SK-N-SH (cell line): ENCODE measurements around the gene SLC38A6. TPM values are rescaled to one million over a fixed set of nuclear protein-coding genes. Genes with fewer than 3 reads are reported as not detected.

Source experiments
- CTCF ChIA-PET: fragments of 300-600, 350-600 bp; formaldehyde crosslinking; extraction: SDS; loops from one replicate; lab custom pipeline; 2021; lab: Yijun Ruan, JAX
- POLR2A ChIA-PET: fragments of 350-600 bp; sonication (Branson Sonifier 250); formaldehyde crosslinking; extraction: SDS; loops from one replicate; lab custom pipeline; 2020; ENCODE audit warnings: antibody characterized with exemption, inconsistent platforms; lab: Yijun Ruan, JAX
- DNase-seq: peaks from one replicate; pipeline ENCODE4 v3.0.0; 2012
- H2AFZ ChIP-seq: fragments of 200-600 bp; sonication (generic); 2 replicates; pipeline ENCODE4 v1.8.1; 2016; ENCODE audit warnings: antibody characterized with exemption, mild to moderate bottlenecking, low read depth
- H3F3A ChIP-seq: fragments of 200-600 bp; sonication (generic); replicated peaks from 2 replicates; pipeline ENCODE3; 2016; ENCODE audit warnings: antibody characterized with exemption, mild to moderate bottlenecking; ENCODE audit not compliant: insufficient read depth
- H3K27ac ChIP-seq, 2 experiments: fragments of 200-500 bp in 1 of 2; fragments of 200-600 bp in 1 of 2; sonication (Bioruptor generic) in 1 of 2; sonication (generic), shearing (Covaris generic) in 1 of 2; 2 replicates each; pipeline versions ENCODE4 v1.5.1 to v1.6.1; 2014 to 2016; ENCODE audit warnings: low read depth in 2 of 2, inconsistent platforms in 1 of 2, low read length in 1 of 2, mild to moderate bottlenecking in 1 of 2, mixed read lengths in 1 of 2
- H3K27me3 ChIP-seq: fragments of 200-600 bp; sonication (generic), shearing (Covaris generic); 2 replicates; pipeline ENCODE4 v1.6.1; 2016; ENCODE audit warnings: mixed run types; ENCODE audit not compliant: insufficient read depth
- H3K36me3 ChIP-seq, 2 experiments: fragments of 200-500 bp in 1 of 2; fragments of 200-600 bp in 1 of 2; sonication (Bioruptor generic) in 1 of 2; sonication (generic) in 1 of 2; replicated peaks in 1 of 2; 2 replicates each; pipeline versions ENCODE3 to v1.5.1; 2014 to 2016; ENCODE audit warnings: low read length in 1 of 2, mild to moderate bottlenecking in 1 of 2; ENCODE audit not compliant: insufficient read depth in 2 of 2, control insufficient read depth in 1 of 2
- H3K4me1 ChIP-seq, 2 experiments: fragments of 200-500 bp in 1 of 2; fragments of 200-600 bp in 1 of 2; sonication (Bioruptor generic) in 1 of 2; sonication (generic), shearing (Covaris generic) in 1 of 2; 2 replicates each; pipeline versions ENCODE4 v1.5.1 to v1.6.1; 2014 to 2016; ENCODE audit warnings: low read depth in 1 of 2, low read length in 1 of 2, mixed run types in 1 of 2; ENCODE audit not compliant: insufficient read depth in 2 of 2, control insufficient read depth in 1 of 2
- H3K4me2 ChIP-seq: fragments of 200-600 bp; sonication (generic), shearing (Covaris generic); 2 replicates; pipeline ENCODE4 v1.6.1; 2017; ENCODE audit warnings: mixed run types
- H3K4me3 ChIP-seq, 2 experiments: fragments of 200-500 bp in 1 of 2; fragments of 200-600 bp in 1 of 2; sonication (Bioruptor generic) in 1 of 2; sonication (generic), shearing (Covaris generic) in 1 of 2; 2 replicates each; pipeline versions ENCODE4 v1.5.1 to v1.8.1; 2014 to 2016; ENCODE audit warnings: low read depth in 2 of 2, inconsistent platforms in 1 of 2, low read length in 1 of 2, mild to moderate bottlenecking in 1 of 2, mixed read lengths in 1 of 2, moderate library complexity in 1 of 2
- H3K79me2 ChIP-seq: fragments of 200-600 bp; sonication (generic); 2 replicates; pipeline ENCODE4 v1.8.1; 2017; ENCODE audit warnings: mild to moderate bottlenecking; ENCODE audit not compliant: insufficient read depth
- H3K9ac ChIP-seq: fragments of 200-600 bp; sonication (generic); 2 replicates; pipeline ENCODE4 v1.6.1; 2017; ENCODE audit warnings: mixed run types
- H3K9me2 ChIP-seq: fragments of 200-600 bp; sonication (generic); 2 replicates; pipeline ENCODE4 v1.6.1; 2017; ENCODE audit warnings: mixed run types
- H3K9me3 ChIP-seq: fragments of 200-600 bp; sonication (generic); 2 replicates; pipeline ENCODE4 v1.6.1; 2017; ENCODE audit warnings: mixed run types, mild to moderate bottlenecking, moderate library complexity
- H4K20me1 ChIP-seq: fragments of 200-600 bp; sonication (generic); 2 replicates; pipeline ENCODE4 v1.6.1; 2017; ENCODE audit warnings: mild to moderate bottlenecking, mixed run types; ENCODE audit not compliant: insufficient read depth
- CHD2 ChIP-seq: fragments of 150-350 bp; IDR thresholded peaks from 2 replicates; pipeline ENCODE4 v1.6.1; 2018; ENCODE audit warnings: low read length; ENCODE audit not compliant: partially characterized antibody
- ELF1 ChIP-seq: IDR thresholded peaks from 2 replicates; pipeline ENCODE4 v1.4.0; 2012
- EZH2phosphoT487 ChIP-seq: fragments of 200-600 bp; sonication (generic); IDR thresholded peaks from 2 replicates; pipeline ENCODE4 v1.6.1; 2017; ENCODE audit warnings: low read depth, mixed run types, mild to moderate bottlenecking, antibody characterized with exemption, moderate library complexity, borderline replicate concordance
- FOXM1 ChIP-seq: IDR thresholded peaks from 2 replicates; pipeline ENCODE4 v1.4.0; 2012; ENCODE audit warnings: low read depth, mild to moderate bottlenecking
- GABPA ChIP-seq: IDR thresholded peaks from 2 replicates; pipeline ENCODE4 v1.4.0; 2012; ENCODE audit warnings: low read depth, mild to moderate bottlenecking
- MEF2A ChIP-seq: IDR thresholded peaks from 2 replicates; pipeline ENCODE4 v1.4.0; 2012; ENCODE audit warnings: low read depth, borderline replicate concordance
- MXI1 ChIP-seq: IDR thresholded peaks from 2 replicates; pipeline ENCODE4 v1.6.1; 2012; ENCODE audit warnings: mild to moderate bottlenecking, low read depth, low read length, improper control_type of control experiment
- NFIC ChIP-seq: IDR thresholded peaks from 2 replicates; pipeline ENCODE4 v1.4.0; 2012; ENCODE audit warnings: borderline replicate concordance
- POLR2AphosphoS5 ChIP-seq: IDR thresholded peaks from 2 replicates; pipeline ENCODE4 v1.6.1; 2012; ENCODE audit warnings: low read depth, low read length
- RAD21 ChIP-seq: IDR thresholded peaks from 2 replicates; pipeline ENCODE4 v1.6.1; 2012; ENCODE audit warnings: mild to moderate bottlenecking, low read length
- RXRA ChIP-seq: IDR thresholded peaks from 2 replicates; pipeline ENCODE4 v1.4.0; 2012; ENCODE audit warnings: low read depth, mild to moderate bottlenecking, borderline replicate concordance
- SIN3A ChIP-seq: IDR thresholded peaks from 2 replicates; pipeline ENCODE4 v1.6.1; 2012; ENCODE audit warnings: low read depth, mild to moderate bottlenecking, low read length, moderate library complexity, borderline replicate concordance
- TAF1 ChIP-seq: IDR thresholded peaks from 2 replicates; pipeline ENCODE4 v1.6.1; 2012; ENCODE audit warnings: low read depth, mild to moderate bottlenecking, low read length, moderate library complexity, borderline replicate concordance
- TCF12 ChIP-seq: IDR thresholded peaks from 2 replicates; pipeline ENCODE4 v1.4.0; 2012
- YY1 ChIP-seq: IDR thresholded peaks from 2 replicates; pipeline ENCODE4 v1.4.0; 2012; ENCODE audit warnings: low read depth, mild to moderate bottlenecking
- polyA plus RNA-seq, 3 experiments: library from polyadenylated mRNA; depleted of rRNA; stranded (reverse); fragments of >200 nt; gene quantifications; 2 replicates each; pipeline ENCODE4 v1.2.3, GENCODE V29; 2012
- TF ChIP-seq, protein P1 (sequence below): fragments of 200-600 bp; sonication (generic); IDR thresholded peaks from 2 replicates; pipeline ENCODE4 v1.6.1; 2017; ENCODE audit warnings: antibody characterized with exemption, mild to moderate bottlenecking, moderate library complexity
- TF ChIP-seq, protein P2 (sequence below): IDR thresholded peaks from 2 replicates; pipeline ENCODE4 v1.4.0; 2012; ENCODE audit warnings: low read depth, borderline replicate concordance
- TF ChIP-seq, protein P3 (sequence below): IDR thresholded peaks from 2 replicates; pipeline ENCODE4 v1.4.0; 2012; ENCODE audit warnings: low read depth
- TF ChIP-seq, protein P4 (sequence below): IDR thresholded peaks from 2 replicates; pipeline ENCODE4 v1.6.1; 2012; ENCODE audit warnings: mild to moderate bottlenecking, low read depth, low read length, moderate library complexity

SLC38A6 gene
- polyA plus RNA-seq, 1 of the 3 experiments (the other 2 are of a cell fraction) = 10.4 TPM

DNA sequence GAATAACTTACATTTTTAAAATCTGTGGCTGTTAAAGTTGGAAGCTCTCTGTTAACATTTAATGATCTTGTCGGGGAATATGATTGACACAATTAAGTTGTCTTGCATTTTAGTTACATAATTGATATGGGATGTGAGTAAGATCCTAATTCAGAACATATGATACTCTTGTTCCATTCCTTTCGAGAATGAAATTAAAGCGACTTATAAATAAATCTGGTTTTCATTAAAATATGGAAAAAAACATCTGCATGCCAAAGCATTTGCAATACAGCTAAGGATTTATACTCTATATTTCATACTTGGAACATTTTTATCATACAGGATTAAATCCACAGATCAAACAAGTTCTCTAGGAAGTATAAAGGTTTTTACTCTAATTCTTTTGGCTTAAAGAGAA lies 52.0 kb downstream of the SLC38A6 start (continued):
- TF ChIP-seq, protein P1, sequence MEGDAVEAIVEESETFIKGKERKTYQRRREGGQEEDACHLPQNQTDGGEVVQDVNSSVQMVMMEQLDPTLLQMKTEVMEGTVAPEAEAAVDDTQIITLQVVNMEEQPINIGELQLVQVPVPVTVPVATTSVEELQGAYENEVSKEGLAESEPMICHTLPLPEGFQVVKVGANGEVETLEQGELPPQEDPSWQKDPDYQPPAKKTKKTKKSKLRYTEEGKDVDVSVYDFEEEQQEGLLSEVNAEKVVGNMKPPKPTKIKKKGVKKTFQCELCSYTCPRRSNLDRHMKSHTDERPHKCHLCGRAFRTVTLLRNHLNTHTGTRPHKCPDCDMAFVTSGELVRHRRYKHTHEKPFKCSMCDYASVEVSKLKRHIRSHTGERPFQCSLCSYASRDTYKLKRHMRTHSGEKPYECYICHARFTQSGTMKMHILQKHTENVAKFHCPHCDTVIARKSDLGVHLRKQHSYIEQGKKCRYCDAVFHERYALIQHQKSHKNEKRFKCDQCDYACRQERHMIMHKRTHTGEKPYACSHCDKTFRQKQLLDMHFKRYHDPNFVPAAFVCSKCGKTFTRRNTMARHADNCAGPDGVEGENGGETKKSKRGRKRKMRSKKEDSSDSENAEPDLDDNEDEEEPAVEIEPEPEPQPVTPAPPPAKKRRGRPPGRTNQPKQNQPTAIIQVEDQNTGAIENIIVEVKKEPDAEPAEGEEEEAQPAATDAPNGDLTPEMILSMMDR = no peak
- TF ChIP-seq FOXM1 (no peak), MXI1 (no peak), RXRA (no peak), GABPA (no peak)
- TF ChIP-seq, protein P2, sequence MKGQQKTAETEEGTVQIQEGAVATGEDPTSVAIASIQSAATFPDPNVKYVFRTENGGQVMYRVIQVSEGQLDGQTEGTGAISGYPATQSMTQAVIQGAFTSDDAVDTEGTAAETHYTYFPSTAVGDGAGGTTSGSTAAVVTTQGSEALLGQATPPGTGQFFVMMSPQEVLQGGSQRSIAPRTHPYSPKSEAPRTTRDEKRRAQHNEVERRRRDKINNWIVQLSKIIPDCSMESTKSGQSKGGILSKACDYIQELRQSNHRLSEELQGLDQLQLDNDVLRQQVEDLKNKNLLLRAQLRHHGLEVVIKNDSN = no peak
- TF ChIP-seq, protein P3, sequence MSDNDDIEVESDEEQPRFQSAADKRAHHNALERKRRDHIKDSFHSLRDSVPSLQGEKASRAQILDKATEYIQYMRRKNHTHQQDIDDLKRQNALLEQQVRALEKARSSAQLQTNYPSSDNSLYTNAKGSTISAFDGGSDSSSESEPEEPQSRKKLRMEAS = 0 out of 2 replicates have a peak, but pooled peaks have one; percentile 10

DNA sequence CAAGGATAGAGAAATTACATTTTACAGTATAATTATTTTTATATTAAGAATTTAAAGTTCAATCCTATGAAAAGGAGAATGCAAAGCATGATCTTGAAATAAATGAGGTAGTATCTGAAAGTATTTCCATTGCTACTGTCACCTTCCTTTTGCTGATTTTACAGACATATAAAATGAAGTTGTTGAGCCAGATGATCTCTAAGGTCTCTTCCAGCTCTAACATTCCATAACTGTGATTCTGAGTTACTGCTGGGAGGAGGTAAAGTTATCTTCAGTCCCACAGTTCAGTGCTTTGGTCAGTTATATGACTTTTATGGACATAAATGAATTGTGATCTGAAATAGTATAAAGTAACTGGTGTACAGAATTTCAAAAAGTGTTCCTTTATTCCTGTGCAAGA lies 52.8 kb downstream of the SLC38A6 start:
- no peak overlapping the region; the same call in 1 of the 2 replicates for H3K4me2 ChIP-seq

More for the DNA sequence above, 52.8 kb downstream of the SLC38A6 start:
- Histone ChIP-seq H3K9ac (no peak overlapping the region; the same call in 1 of the 2 replicates), H3F3A (peaks cover 6% of the 10 kb centered on the region), H3K27ac (peak overlapping the region; percentile 65 to 72; a peak in 3 of 4 replicates), H3K9me2 (no peaks in the 10 kb centered on the region), H3K79me2 (no peaks in the 10 kb centered on the region; the same call in 1 of the 2 replicates), H2AFZ (no peak overlapping the region), H3K27me3 (no peaks in the 10 kb centered on the region), H3K36me3 (peaks cover 0 to 19% of the 10 kb centered on the region in 2 experiments), H4K20me1 (no peaks in the 10 kb centered on the region), H3K4me3 (no peak overlapping the region), H3K9me3 (0 out of 2 replicates have a peak, but pooled peaks cover 6% of the 10 kb centered on the region), H3K4me1 (peaks cover 17 to 29% of the 10 kb centered on the region in 2 experiments; a peak in 3 of 4 replicates)
- CTCF ChIA-PET = interaction anchor here (1.6 to 2.0 kb wide), 2 partner anchors 8 to 219 kb away, joined by 4 to 13 read pairs; no protein-coding TSS in a partner anchor
- TF ChIP-seq NFIC (0 out of 2 replicates have a peak, but pooled peaks have one; percentile 6), CHD2 (no peak), TCF12 (0 out of 2 replicates have a peak, but pooled peaks have one; percentile 17), TAF1 (no peak), POLR2AphosphoS5 (no peak), MEF2A (no peak), GABPA (no peak), RAD21 (no peak), YY1 (no peak), EZH2phosphoT487 (no peak), ELF1 (no peak), SIN3A (no peak)
- TF ChIP-seq, protein P2 = no peak
- TF ChIP-seq, protein P4, sequence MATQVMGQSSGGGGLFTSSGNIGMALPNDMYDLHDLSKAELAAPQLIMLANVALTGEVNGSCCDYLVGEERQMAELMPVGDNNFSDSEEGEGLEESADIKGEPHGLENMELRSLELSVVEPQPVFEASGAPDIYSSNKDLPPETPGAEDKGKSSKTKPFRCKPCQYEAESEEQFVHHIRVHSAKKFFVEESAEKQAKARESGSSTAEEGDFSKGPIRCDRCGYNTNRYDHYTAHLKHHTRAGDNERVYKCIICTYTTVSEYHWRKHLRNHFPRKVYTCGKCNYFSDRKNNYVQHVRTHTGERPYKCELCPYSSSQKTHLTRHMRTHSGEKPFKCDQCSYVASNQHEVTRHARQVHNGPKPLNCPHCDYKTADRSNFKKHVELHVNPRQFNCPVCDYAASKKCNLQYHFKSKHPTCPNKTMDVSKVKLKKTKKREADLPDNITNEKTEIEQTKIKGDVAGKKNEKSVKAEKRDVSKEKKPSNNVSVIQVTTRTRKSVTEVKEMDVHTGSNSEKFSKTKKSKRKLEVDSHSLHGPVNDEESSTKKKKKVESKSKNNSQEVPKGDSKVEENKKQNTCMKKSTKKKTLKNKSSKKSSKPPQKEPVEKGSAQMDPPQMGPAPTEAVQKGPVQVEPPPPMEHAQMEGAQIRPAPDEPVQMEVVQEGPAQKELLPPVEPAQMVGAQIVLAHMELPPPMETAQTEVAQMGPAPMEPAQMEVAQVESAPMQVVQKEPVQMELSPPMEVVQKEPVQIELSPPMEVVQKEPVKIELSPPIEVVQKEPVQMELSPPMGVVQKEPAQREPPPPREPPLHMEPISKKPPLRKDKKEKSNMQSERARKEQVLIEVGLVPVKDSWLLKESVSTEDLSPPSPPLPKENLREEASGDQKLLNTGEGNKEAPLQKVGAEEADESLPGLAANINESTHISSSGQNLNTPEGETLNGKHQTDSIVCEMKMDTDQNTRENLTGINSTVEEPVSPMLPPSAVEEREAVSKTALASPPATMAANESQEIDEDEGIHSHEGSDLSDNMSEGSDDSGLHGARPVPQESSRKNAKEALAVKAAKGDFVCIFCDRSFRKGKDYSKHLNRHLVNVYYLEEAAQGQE = no peak
- TF ChIP-seq, protein P1 = no peak
- DNase-seq = no peak
- POLR2A ChIA-PET = no interaction called here
